Kasumi-1 (cell line): ENCODE data around the gene CCNG1.
"Not testable (repeated sequence)": the region's sequence is repeated elsewhere in the genome, so short reads cannot be mapped to it uniquely, and the experiment has no call there.

Experiments used
- DNase-seq, 2 experiments: peaks; one replicate each; lab custom pipeline; 2025; lab: John Stamatoyannopoulos, UW

Gene CCNG1

GRCh38 chr5:163437309-163438182, at the start of gene CCNG1:
CCNG1 (plus strand) TSS chr5:163437595; CDS start chr5:163439257, 1,662 bp downstream.
- peak; percentile 96 to 97 for DNase-seq

- no peak for DNase-seq
These were observed 41.6 kb upstream of the CCNG1 start for GRCh38 chr5:163395792-163396191.

GRCh38 chr5:163396818-163397340, 40.5 kb upstream of the CCNG1 start:
- peak; percentile 47 to 50 for DNase-seq

GRCh38 chr5:163397354-163397753, 40.0 kb upstream of the CCNG1 start:
- DNase-seq, result no peak

GRCh38 chr5:163399923-163400322, 37.5 kb upstream of the CCNG1 start:
- no peak for DNase-seq

- DNase-seq, result no peak
These were observed 36.1 kb upstream of the CCNG1 start for GRCh38 chr5:163401271-163401670.

GRCh38 chr5:163402007-163402406, 35.4 kb upstream of the CCNG1 start:
- DNase-seq, result no peak

GRCh38 chr5:163404364-163405173, 32.8 kb upstream of the CCNG1 start:
- no peak for DNase-seq

GRCh38 chr5:163407034-163407655, 30.2 kb upstream of the CCNG1 start:
- DNase-seq, result peak in 1 of 2 experiments; percentile 38

- peak; percentile 54 to 82 for DNase-seq
These were observed 29.0 kb upstream of the CCNG1 start for GRCh38 chr5:163408311-163408923.

- no peak for DNase-seq
These were observed 28.0 kb upstream of the CCNG1 start for GRCh38 chr5:163409384-163409783.

GRCh38 chr5:163410505-163410904, 26.9 kb upstream of the CCNG1 start:
- DNase-seq, result no peak

- not testable (repeated sequence) for DNase-seq
These were observed 21.7 kb upstream of the CCNG1 start for GRCh38 chr5:163415673-163416072.

- DNase-seq, result no peak
These were observed 12.6 kb upstream of the CCNG1 start for GRCh38 chr5:163424836-163425235.

- peak; percentile 47 to 64 for DNase-seq
These were observed 11.3 kb upstream of the CCNG1 start for GRCh38 chr5:163426128-163426527.

- DNase-seq, result no peak
These were observed 4.9 kb upstream of the CCNG1 start for GRCh38 chr5:163432544-163432943.

- no peak for DNase-seq
These were observed 4.1 kb upstream of the CCNG1 start for GRCh38 chr5:163433271-163433670.

- peak in 1 of 2 experiments; percentile 16 for DNase-seq
These were observed 3.0 kb upstream of the CCNG1 start for GRCh38 chr5:163434401-163434866.

- DNase-seq, result peak in 1 of 2 experiments; percentile 42
These were observed 880 bp upstream of the CCNG1 start for GRCh38 chr5:163436515-163436914.

GRCh38 chr5:163437011-163437308, 435 bp upstream of the CCNG1 start:
- DNase-seq, result no peak

GRCh38 chr5:163439092-163439425, 1.7 kb downstream of the CCNG1 start:
- peak; percentile 35 to 52 for DNase-seq

GRCh38 chr5:163440954-163441353, 3.6 kb downstream of the CCNG1 start:
- no peak for DNase-seq
